ENCODE measurements around the gene CLK3.

DNA sequence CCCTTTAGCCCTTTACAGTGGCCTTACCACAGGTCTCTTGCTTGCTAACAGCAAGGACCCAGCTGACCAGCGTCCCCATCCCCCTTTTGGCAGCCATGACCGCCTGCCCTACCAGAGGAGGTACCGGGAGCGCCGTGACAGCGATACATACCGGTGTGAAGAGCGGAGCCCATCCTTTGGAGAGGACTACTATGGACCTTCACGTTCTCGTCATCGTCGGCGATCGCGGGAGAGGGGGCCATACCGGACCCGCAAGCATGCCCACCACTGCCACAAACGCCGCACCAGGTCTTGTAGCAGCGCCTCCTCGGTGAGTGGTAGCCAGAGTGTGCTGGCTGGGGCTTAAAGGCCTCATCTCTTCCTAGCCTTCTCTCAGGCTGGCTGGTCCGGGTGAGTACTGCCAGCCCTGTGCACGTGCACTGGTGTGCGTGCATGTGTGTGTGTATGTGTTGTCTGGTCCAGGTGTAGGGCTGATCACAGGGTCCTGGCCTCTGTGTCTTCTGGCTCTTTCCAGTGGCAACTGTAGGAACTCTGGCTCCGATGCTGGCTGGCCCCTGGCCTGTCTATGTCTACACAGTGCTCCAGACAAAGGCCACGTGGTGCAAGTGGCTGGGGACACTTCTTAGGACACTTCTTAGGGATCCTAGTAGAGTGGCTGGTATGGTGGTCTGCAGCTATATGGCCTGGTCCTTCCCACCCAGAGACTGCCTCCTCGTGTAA, 4.4 kb downstream of the CLK3 start:
- TF ChIP-seq, protein P1, sequence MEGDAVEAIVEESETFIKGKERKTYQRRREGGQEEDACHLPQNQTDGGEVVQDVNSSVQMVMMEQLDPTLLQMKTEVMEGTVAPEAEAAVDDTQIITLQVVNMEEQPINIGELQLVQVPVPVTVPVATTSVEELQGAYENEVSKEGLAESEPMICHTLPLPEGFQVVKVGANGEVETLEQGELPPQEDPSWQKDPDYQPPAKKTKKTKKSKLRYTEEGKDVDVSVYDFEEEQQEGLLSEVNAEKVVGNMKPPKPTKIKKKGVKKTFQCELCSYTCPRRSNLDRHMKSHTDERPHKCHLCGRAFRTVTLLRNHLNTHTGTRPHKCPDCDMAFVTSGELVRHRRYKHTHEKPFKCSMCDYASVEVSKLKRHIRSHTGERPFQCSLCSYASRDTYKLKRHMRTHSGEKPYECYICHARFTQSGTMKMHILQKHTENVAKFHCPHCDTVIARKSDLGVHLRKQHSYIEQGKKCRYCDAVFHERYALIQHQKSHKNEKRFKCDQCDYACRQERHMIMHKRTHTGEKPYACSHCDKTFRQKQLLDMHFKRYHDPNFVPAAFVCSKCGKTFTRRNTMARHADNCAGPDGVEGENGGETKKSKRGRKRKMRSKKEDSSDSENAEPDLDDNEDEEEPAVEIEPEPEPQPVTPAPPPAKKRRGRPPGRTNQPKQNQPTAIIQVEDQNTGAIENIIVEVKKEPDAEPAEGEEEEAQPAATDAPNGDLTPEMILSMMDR (IDR thresholded peaks at IDR 0.05; ENCODE audit: insufficient read depth, low read length, poor library complexity, severe bottlenecking), result no peak
- TF ChIP-seq EZH2phosphoT487 (conservative IDR thresholded peaks at IDR 0.05; ENCODE audit: low read length), result no peak
